ENCODE results near the gene IL1RAP.

- TF ChIP-seq CTCF (IDR thresholded peaks at IDR 0.05; ENCODE audit: insufficient read depth, low read length) (no peak), POLR2AphosphoS5 (IDR thresholded peaks at IDR 0.05; ENCODE audit: low read depth) (no peak), REST (IDR thresholded peaks at IDR 0.05; ENCODE audit: insufficient replicate concordance, low read depth) (no peak)
Observed at GRCh38 chr3:190467922-190468321, 46.0 kb upstream of the IL1RAP start.
